ENCODE measurements around the gene TRIM41. TPM values are rescaled to one million over a fixed set of nuclear protein-coding genes. Genes with fewer than 3 reads are reported as not detected.
A peak's percentile ranks its signal among the peaks of the same experiment; 100 is the strongest.

TRIM41 gene
- total RNA-seq, 1 experiment from 2014 or later = 34.2 TPM

DNA sequence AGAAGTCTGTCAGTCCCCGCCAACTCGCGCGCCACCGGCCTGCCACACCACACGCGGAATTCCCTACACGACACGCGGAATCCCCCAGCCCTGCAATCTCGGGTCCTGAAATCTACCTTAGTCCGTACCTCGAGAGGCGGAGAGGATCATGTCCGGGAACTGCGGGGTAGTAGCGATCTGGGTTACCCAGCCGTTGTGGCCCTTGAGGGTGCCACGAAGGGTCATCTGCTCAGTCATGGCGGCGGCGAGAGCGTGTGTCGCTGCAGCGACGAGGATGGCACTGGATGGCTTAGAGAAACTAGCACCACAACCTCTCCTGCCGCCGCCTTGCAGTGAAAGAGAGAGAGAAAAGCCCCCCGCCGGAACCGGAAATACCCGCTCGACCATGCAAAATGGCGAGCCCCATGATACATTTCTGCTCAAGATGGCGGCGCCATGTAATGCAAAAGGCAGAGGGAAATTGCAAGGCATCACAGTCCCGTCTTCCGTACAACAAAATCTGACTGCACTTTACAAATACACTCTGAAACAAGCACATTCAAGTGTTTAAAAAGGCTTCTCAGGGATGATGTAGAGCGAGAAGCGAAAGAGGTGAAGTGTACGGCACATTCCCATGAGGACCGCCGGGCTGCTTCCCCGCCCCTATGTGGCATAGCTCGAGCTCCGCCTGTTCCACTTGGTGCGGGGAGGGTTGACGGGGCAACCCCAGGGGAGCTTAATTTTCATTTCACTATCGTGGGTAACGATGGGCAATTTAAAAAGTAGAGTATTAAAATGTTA, 20.7 kb downstream of the TRIM41 start, which contains the start of gene RACK1:
Gene RACK1, minus strand, starts transcription at position 343 of the 780 bp plus-strand sequence. Its CDS starts 106 bp downstream, at position 237.
- Histone ChIP-seq H2BK5ac (ENCODE audit: insufficient read length, low read length) (peak within 1 kb of the TSS; percentile 99), H3K4me1 (ENCODE audit: insufficient read depth, low read length) (no peaks in the 10 kb centered on the region), H3K79me1 (ENCODE audit: insufficient read depth, low read depth, low read length, poor library complexity, severe bottlenecking) (peaks cover 14% of the 10 kb centered on the region), H3K27me3 (ENCODE audit: insufficient read depth, low read length) (no peaks in the 10 kb centered on the region), H3K4ac (ENCODE audit: low read depth, low read length) (peak within 1 kb of the TSS; percentile 15; the same call in 1 of the 2 replicates), H3K23me2 (ENCODE audit: insufficient read length, low read depth, low read length, poor library complexity, severe bottlenecking) (peaks cover 23% of the 10 kb centered on the region), H2BK15ac (ENCODE audit: low read depth, low read length) (no peak within 1 kb of the TSS), H3K9me3 (ENCODE audit: control insufficient read depth, low read depth, low read length) (no peaks in the 10 kb centered on the region), H3K27ac (ENCODE audit: insufficient read length, low read depth, low read length) (peak within 1 kb of the TSS; percentile 99), H4K91ac (ENCODE audit: insufficient read length, low read depth, low read length) (peak within 1 kb of the TSS; percentile 58), H4K20me1 (ENCODE audit: control insufficient read depth, insufficient read depth, insufficient read length) (no peaks in the 10 kb centered on the region), H3K23ac (ENCODE audit: insufficient read length, low read depth, low read length) (peak within 1 kb of the TSS; percentile 79), H2AK5ac (ENCODE audit: insufficient read length, low read length) (peak within 1 kb of the TSS; percentile 38), H4K5ac (ENCODE audit: insufficient read length, low read depth, low read length) (peak within 1 kb of the TSS; percentile 98), H3K14ac (ENCODE audit: insufficient read depth, low read length) (peak within 1 kb of the TSS; percentile 99), H2BK12ac (ENCODE audit: insufficient read length, low read depth, low read length) (no peak within 1 kb of the TSS), H2BK20ac (ENCODE audit: low read depth, low read length, poor library complexity, severe bottlenecking) (no peak within 1 kb of the TSS), H3T11ph (ENCODE audit: low read length) (no peak within 1 kb of the TSS), H2AFZ (ENCODE audit: low read length) (peak within 1 kb of the TSS; percentile 98), H3K18ac (ENCODE audit: insufficient read length, low read depth, low read length) (peak within 1 kb of the TSS; percentile 99), H2BK120ac (ENCODE audit: low read depth, low read length, poor library complexity, severe bottlenecking) (no peak within 1 kb of the TSS), H3K56ac (ENCODE audit: insufficient read length, low read depth, low read length) (peak within 1 kb of the TSS; percentile 99), H4K8ac (replicated peaks; ENCODE audit: insufficient read length, low read depth, low read length) (peak within 1 kb of the TSS; percentile 99), H3K79me2 (ENCODE audit: insufficient read depth, low read length) (peaks cover 37% of the 10 kb centered on the region), H3K9ac (ENCODE audit: extremely low read depth, insufficient read length, low read length) (peak within 1 kb of the TSS; percentile 99), H3K4me2 (ENCODE audit: insufficient read depth, insufficient read length, low read length) (peak within 1 kb of the TSS; percentile 95)
- H3K36me3 Mint-ChIP-seq (ENCODE audit: insufficient read depth in 1 of 3, low read depth in 3 of 3) = peaks cover 58 to 61% (median 58%) of the 10 kb centered on the region in 3 experiments
- WGBS (ENCODE audit: extremely low coverage, insufficient read length, low lambda C conversion rate) = no CpG with 5 or more reads among the region's 50 CpGs
- H3K27me3 Mint-ChIP-seq (ENCODE audit: low read depth) = peaks cover 2% of the 10 kb centered on the region
- TF ChIP-seq, protein P1, sequence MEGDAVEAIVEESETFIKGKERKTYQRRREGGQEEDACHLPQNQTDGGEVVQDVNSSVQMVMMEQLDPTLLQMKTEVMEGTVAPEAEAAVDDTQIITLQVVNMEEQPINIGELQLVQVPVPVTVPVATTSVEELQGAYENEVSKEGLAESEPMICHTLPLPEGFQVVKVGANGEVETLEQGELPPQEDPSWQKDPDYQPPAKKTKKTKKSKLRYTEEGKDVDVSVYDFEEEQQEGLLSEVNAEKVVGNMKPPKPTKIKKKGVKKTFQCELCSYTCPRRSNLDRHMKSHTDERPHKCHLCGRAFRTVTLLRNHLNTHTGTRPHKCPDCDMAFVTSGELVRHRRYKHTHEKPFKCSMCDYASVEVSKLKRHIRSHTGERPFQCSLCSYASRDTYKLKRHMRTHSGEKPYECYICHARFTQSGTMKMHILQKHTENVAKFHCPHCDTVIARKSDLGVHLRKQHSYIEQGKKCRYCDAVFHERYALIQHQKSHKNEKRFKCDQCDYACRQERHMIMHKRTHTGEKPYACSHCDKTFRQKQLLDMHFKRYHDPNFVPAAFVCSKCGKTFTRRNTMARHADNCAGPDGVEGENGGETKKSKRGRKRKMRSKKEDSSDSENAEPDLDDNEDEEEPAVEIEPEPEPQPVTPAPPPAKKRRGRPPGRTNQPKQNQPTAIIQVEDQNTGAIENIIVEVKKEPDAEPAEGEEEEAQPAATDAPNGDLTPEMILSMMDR (conservative IDR thresholded peaks at IDR 0.05) = no peak
- peaks cover 32 to 50% of the 10 kb centered on the region in 2 experiments for H3K4me1 Mint-ChIP-seq
- DNase-seq = peak; percentile 88
- H3K9me3 Mint-ChIP-seq = peaks cover 3 to 4% of the 10 kb centered on the region in 2 experiments; a peak in 3 of 5 replicates
- H3K27ac Mint-ChIP-seq = peak within 1 kb of the TSS; percentile 98 to 100 (median 100)
- H3K4me3 Mint-ChIP-seq = peak within 1 kb of the TSS; percentile 99 to 100

All from H9 (cell line).